HL-60 (cell line): Measurements from ENCODE around the gene HPS4.
"Not testable (repeated sequence)": the region's sequence is repeated elsewhere in the genome, so short reads cannot be mapped to it uniquely, and the experiment has no call there.

Experiments
- DNase-seq, 2 experiments: peaks; one replicate each; pipeline ENCODE4 v3.0.0-alpha.2; 2010 to 2020; ENCODE audit warnings: low read depth in 1 of 2, low spot score in 1 of 2
- H3K27ac ChIP-seq: fragments of 250-450 bp; sonication (Bioruptor Pico); replicated peaks from 2 replicates; pipeline ENCODE4 v1.5.1; 2020; ENCODE audit warnings: mild to moderate bottlenecking, moderate library complexity
- H3K27me3 ChIP-seq: fragments of 250-450 bp; sonication (Bioruptor Pico); 2 replicates; pipeline ENCODE4 v1.5.1; 2021; ENCODE audit warnings: mild to moderate bottlenecking, moderate library complexity; ENCODE audit not compliant: insufficient read depth, poor library complexity, severe bottlenecking
- H3K4me3 ChIP-seq: replicated peaks from 2 replicates; pipeline ENCODE4 v1.5.1; 2011; ENCODE audit warnings: mild to moderate bottlenecking, control low read depth, low read length; ENCODE audit not compliant: insufficient read depth
- CTCF ChIP-seq: IDR thresholded peaks from one replicate; pipeline ENCODE4 v1.5.1; 2011; ENCODE audit warnings: low read length, control low read depth, inconsistent platforms; ENCODE audit not compliant: insufficient read depth
- GABPA ChIP-seq: IDR thresholded peaks from 2 replicates; pipeline ENCODE4 v1.6.1; 2012; ENCODE audit warnings: low read depth
- POLR2AphosphoS5 ChIP-seq: IDR thresholded peaks from 2 replicates; pipeline ENCODE4 v1.6.1; 2012; ENCODE audit warnings: low read depth
- REST ChIP-seq: IDR thresholded peaks from 2 replicates; pipeline ENCODE4 v1.6.1; 2012; ENCODE audit warnings: low read depth; ENCODE audit not compliant: insufficient replicate concordance
- SPI1 ChIP-seq: IDR thresholded peaks from 2 replicates; pipeline ENCODE4 v1.6.1; 2012; ENCODE audit warnings: low read depth, mild to moderate bottlenecking, borderline replicate concordance

HPS4 gene

GRCh38 chr22:26409719-26410335 lies 73.8 kb downstream of the HPS4 start:
- no peak overlapping the region for H3K4me3 ChIP-seq
- no peaks in the 10 kb centered on the region for H3K27me3 ChIP-seq
- DNase-seq = no peak
- no peak for TF ChIP-seq GABPA
- TF ChIP-seq POLR2AphosphoS5 = no peak
- H3K27ac ChIP-seq = no peak overlapping the region

- not testable (repeated sequence) for DNase-seq, H3K4me3 ChIP-seq, H3K27me3 ChIP-seq, H3K27ac ChIP-seq
Observed at GRCh38 chr22:26408562-26409220, 74.9 kb downstream of the HPS4 start.

- no peak for DNase-seq
- H3K4me3 ChIP-seq = no peak overlapping the region
- H3K27ac ChIP-seq = no peak overlapping the region
- no peaks in the 10 kb centered on the region for H3K27me3 ChIP-seq
- TF ChIP-seq SPI1 (no peak), REST (no peak), POLR2AphosphoS5 (no peak), CTCF (no peak), GABPA (no peak)
Observed at GRCh38 chr22:26406118-26406517, 77.5 kb downstream of the HPS4 start.

GRCh38 chr22:26404851-26405421 lies 78.6 kb downstream of the HPS4 start:
- peak; percentile 44 to 81 for DNase-seq
- H3K27me3 ChIP-seq = no peaks in the 10 kb centered on the region
- H3K4me3 ChIP-seq = no peak overlapping the region
- H3K27ac ChIP-seq = no peak overlapping the region
- TF ChIP-seq REST (no peak), SPI1 (peak; percentile 57; the same call in 1 of the 2 replicates)

- Histone ChIP-seq H3K4me3 (no peak overlapping the region), H3K27me3 (no peaks in the 10 kb centered on the region), H3K27ac (no peak overlapping the region)
- TF ChIP-seq GABPA (no peak), REST (no peak), CTCF (no peak), POLR2AphosphoS5 (no peak), SPI1 (no peak)
- no peak for DNase-seq
Observed at GRCh38 chr22:26401726-26402125, 81.9 kb downstream of the HPS4 start.
